ENCODE results near the gene LHX3.

LHX3 gene

GRCh38 chr9:136239983-136240330 lies 35.0 kb upstream of the LHX3 start:
- TF ChIP-seq, protein P1, sequence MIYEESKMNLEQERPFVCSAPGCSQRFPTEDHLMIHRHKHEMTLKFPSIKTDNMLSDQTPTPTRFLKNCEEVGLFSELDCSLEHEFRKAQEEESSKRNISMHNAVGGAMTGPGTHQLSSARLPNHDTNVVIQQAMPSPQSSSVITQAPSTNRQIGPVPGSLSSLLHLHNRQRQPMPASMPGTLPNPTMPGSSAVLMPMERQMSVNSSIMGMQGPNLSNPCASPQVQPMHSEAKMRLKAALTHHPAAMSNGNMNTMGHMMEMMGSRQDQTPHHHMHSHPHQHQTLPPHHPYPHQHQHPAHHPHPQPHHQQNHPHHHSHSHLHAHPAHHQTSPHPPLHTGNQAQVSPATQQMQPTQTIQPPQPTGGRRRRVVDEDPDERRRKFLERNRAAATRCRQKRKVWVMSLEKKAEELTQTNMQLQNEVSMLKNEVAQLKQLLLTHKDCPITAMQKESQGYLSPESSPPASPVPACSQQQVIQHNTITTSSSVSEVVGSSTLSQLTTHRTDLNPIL (CRISPR knock-in tag; IDR thresholded peaks at IDR 0.05; ENCODE audit: low read depth): no peak
- TF ChIP-seq PPARA (CRISPR knock-in tag; IDR thresholded peaks at IDR 0.05; ENCODE audit: borderline replicate concordance) (no peak), RARB (CRISPR knock-in tag; IDR thresholded peaks at IDR 0.05) (no peak), GLIS3 (CRISPR knock-in tag; IDR thresholded peaks at IDR 0.05) (no peak), ARNTL (CRISPR knock-in tag; IDR thresholded peaks at IDR 0.05; ENCODE audit: borderline replicate concordance, low read depth) (no peak), TCF4 (CRISPR knock-in tag; IDR thresholded peaks at IDR 0.05; ENCODE audit: borderline replicate concordance) (no peak), ZNF565 (CRISPR knock-in tag; conservative IDR thresholded peaks at IDR 0.05; ENCODE audit: low read depth) (no peak), ESRRG (CRISPR knock-in tag; IDR thresholded peaks at IDR 0.05) (no peak), ZNF8 (CRISPR knock-in tag; IDR thresholded peaks at IDR 0.05) (no peak), ZC3H10 (CRISPR knock-in tag; IDR thresholded peaks at IDR 0.05) (no peak), OSR1 (CRISPR knock-in tag; IDR thresholded peaks at IDR 0.05) (no peak), TOX (CRISPR knock-in tag; IDR thresholded peaks at IDR 0.05; ENCODE audit: borderline replicate concordance) (no peak), ZFP3 (CRISPR knock-in tag; IDR thresholded peaks at IDR 0.05) (no peak), ZFP30 (CRISPR knock-in tag; IDR thresholded peaks at IDR 0.05) (no peak), CSDC2 (CRISPR knock-in tag; IDR thresholded peaks at IDR 0.05) (no peak), ZNF70 (CRISPR knock-in tag; IDR thresholded peaks at IDR 0.05) (no peak)
- TF ChIP-seq, protein P2, sequence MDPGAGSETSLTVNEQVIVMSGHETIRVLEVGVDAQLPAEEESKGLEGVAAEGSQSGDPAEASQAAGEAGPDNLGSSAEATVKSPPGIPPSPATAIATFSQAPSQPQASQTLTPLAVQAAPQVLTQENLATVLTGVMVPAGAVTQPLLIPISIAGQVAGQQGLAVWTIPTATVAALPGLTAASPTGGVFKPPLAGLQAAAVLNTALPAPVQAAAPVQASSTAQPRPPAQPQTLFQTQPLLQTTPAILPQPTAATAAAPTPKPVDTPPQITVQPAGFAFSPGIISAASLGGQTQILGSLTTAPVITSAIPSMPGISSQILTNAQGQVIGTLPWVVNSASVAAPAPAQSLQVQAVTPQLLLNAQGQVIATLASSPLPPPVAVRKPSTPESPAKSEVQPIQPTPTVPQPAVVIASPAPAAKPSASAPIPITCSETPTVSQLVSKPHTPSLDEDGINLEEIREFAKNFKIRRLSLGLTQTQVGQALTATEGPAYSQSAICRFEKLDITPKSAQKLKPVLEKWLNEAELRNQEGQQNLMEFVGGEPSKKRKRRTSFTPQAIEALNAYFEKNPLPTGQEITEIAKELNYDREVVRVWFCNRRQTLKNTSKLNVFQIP (CRISPR knock-in tag; IDR thresholded peaks at IDR 0.05; ENCODE audit: borderline replicate concordance, low read depth): no peak
- TF ChIP-seq, protein P3, sequence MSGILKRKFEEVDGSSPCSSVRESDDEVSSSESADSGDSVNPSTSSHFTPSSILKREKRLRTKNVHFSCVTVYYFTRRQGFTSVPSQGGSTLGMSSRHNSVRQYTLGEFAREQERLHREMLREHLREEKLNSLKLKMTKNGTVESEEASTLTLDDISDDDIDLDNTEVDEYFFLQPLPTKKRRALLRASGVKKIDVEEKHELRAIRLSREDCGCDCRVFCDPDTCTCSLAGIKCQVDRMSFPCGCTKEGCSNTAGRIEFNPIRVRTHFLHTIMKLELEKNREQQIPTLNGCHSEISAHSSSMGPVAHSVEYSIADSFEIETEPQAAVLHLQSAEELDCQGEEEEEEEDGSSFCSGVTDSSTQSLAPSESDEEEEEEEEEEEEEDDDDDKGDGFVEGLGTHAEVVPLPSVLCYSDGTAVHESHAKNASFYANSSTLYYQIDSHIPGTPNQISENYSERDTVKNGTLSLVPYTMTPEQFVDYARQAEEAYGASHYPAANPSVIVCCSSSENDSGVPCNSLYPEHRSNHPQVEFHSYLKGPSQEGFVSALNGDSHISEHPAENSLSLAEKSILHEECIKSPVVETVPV (CRISPR knock-in tag; IDR thresholded peaks at IDR 0.05): no peak
- TF ChIP-seq, protein P4, sequence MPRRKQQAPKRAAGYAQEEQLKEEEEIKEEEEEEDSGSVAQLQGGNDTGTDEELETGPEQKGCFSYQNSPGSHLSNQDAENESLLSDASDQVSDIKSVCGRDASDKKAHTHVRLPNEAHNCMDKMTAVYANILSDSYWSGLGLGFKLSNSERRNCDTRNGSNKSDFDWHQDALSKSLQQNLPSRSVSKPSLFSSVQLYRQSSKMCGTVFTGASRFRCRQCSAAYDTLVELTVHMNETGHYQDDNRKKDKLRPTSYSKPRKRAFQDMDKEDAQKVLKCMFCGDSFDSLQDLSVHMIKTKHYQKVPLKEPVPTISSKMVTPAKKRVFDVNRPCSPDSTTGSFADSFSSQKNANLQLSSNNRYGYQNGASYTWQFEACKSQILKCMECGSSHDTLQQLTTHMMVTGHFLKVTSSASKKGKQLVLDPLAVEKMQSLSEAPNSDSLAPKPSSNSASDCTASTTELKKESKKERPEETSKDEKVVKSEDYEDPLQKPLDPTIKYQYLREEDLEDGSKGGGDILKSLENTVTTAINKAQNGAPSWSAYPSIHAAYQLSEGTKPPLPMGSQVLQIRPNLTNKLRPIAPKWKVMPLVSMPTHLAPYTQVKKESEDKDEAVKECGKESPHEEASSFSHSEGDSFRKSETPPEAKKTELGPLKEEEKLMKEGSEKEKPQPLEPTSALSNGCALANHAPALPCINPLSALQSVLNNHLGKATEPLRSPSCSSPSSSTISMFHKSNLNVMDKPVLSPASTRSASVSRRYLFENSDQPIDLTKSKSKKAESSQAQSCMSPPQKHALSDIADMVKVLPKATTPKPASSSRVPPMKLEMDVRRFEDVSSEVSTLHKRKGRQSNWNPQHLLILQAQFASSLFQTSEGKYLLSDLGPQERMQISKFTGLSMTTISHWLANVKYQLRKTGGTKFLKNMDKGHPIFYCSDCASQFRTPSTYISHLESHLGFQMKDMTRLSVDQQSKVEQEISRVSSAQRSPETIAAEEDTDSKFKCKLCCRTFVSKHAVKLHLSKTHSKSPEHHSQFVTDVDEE (CRISPR knock-in tag; IDR thresholded peaks at IDR 0.05): no peak
- no peak for ATAC-seq

DNA sequence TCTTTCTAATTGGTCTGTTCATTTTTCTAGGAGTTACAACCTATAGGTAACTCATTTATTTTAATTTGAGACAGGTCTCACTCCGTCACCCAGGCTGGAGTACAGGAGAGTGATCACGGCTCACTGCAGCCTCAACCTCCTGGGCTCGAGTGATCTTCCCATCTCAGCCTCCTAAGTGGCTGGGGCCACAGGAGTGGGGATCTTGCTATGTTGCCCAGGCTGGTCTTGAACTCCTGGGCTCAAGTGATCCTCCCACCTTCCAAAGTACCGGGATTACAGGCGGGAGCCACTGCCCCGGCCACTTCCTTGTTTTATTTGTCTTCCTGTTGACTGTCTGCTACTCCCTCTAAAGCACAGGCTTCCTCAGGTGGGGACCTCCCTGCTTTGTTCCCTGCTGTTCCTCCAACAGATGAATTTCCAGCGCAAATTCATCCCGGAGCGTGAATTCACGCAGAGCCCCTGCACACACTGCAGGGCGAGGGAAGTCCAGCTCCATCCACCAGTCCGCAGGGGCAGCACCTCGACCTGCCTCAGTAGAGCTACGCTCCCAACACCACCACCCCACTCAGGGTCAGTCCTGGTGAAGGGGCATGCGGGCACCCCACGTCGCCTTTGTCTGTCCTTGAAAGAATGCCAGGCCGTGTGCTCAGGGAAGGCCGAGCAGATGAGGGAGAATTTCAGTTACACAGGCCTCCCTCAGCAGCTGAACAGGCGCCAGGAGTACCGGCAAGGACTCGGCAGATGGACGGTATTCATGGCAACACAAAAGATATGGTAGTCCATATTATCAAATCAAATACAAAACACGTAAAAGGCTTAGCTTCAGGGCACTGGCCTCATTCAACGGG lies 34.4 kb upstream of the LHX3 start:
- ATAC-seq: no peak
- TF ChIP-seq ZFP30 (CRISPR knock-in tag; IDR thresholded peaks at IDR 0.05) (no peak), RARB (CRISPR knock-in tag; IDR thresholded peaks at IDR 0.05) (no peak), ESRRG (CRISPR knock-in tag; IDR thresholded peaks at IDR 0.05) (no peak), GLIS3 (CRISPR knock-in tag; IDR thresholded peaks at IDR 0.05) (no peak), SNAI2 (CRISPR knock-in tag; IDR thresholded peaks at IDR 0.05) (no peak)
- TF ChIP-seq, protein P1 (CRISPR knock-in tag; IDR thresholded peaks at IDR 0.05; ENCODE audit: low read depth): no peak

GRCh38 chr9:136238342-136238732 lies 33.4 kb upstream of the LHX3 start:
- no peak for ATAC-seq

More at GRCh38 chr9:136238342-136238732, 33.4 kb upstream of the LHX3 start:
- TF ChIP-seq RARB (CRISPR knock-in tag; IDR thresholded peaks at IDR 0.05): no peak
- no peak for TF ChIP-seq SNAI2 (CRISPR knock-in tag; IDR thresholded peaks at IDR 0.05)
- TF ChIP-seq TOX (CRISPR knock-in tag; IDR thresholded peaks at IDR 0.05; ENCODE audit: borderline replicate concordance): no peak
- TF ChIP-seq, protein P2 (CRISPR knock-in tag; IDR thresholded peaks at IDR 0.05; ENCODE audit: borderline replicate concordance, low read depth): no peak
- TF ChIP-seq ZNF565 (CRISPR knock-in tag; conservative IDR thresholded peaks at IDR 0.05; ENCODE audit: low read depth): no peak
- no peak for TF ChIP-seq ESRRG (CRISPR knock-in tag; IDR thresholded peaks at IDR 0.05)
